DMS53 treated with DMSO at 0.1 percent for 48 hours (cell line): ENCODE data around the gene CAPN11.
A peak's percentile ranks its signal among the peaks of the same experiment; 100 is the strongest.
"Not testable (repeated sequence)": the region's sequence is repeated elsewhere in the genome, so short reads cannot be mapped to it uniquely, and the experiment has no call there.

Experiments used
- DNase-seq: peaks from one replicate; lab custom pipeline; 2025; ENCODE audit not compliant: unreplicated experiment; lab: John Stamatoyannopoulos, UW

The CAPN11 gene

DNA sequence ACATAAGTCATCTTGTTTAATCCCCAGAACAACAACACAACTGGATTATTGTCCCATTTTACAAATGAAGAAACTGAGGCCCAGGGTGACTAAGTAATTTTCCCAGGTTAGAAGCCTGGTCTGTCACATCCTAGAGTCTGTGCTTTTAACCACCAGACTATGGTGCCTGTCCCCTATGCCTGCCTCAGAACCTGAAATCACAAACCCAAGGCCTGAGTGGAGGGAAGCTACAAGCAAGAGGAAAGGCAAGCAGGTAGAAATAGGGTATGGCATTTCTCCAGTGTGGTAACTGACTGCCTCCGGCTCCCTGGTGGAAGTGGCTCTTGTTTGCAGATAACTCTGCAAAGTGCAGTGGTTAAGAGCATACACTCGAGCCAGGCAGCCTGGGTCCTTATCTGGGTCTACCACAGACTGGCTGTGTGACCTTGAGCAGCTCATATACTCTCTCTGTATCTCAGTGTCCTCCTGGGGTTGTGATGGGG, 28.7 kb upstream of the CAPN11 start:
- DNase-seq: no peak

DNA sequence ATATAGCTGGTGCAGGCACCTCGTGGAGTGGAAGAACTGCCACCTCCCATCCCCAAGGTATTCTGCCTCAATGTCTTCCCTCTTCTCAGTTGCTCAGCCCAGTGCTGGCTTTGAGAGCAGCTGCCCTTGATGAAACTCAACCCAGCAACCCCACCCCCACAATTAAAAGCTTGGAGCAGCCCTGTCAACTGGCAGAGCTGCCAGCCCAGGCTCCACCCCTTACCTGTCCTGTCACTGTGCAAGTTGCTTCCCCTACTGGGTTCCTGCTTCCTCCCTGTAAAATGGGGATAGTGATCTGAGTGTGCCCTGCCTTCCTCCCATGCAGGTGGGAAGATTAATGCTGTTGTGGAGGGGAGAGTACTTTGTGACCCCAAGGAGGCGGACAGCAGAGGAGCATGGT, 26.7 kb upstream of the CAPN11 start:
- DNase-seq: no peak

- DNase-seq: no peak
These were observed 26.1 kb upstream of the CAPN11 start for GRCh38 chr6:44132476-44132875.

GRCh38 chr6:44133003-44133931, 25.4 kb upstream of the CAPN11 start:
- peak; percentile 66 for DNase-seq

GRCh38 chr6:44133981-44134711, 24.5 kb upstream of the CAPN11 start:
- DNase-seq: no peak

GRCh38 chr6:44135173-44135758, 23.4 kb upstream of the CAPN11 start:
- DNase-seq: no peak

- DNase-seq: no peak
These were observed 22.7 kb upstream of the CAPN11 start for GRCh38 chr6:44135875-44136274.

- no peak for DNase-seq
These were observed 19.8 kb upstream of the CAPN11 start for GRCh38 chr6:44138717-44139350.

DNA sequence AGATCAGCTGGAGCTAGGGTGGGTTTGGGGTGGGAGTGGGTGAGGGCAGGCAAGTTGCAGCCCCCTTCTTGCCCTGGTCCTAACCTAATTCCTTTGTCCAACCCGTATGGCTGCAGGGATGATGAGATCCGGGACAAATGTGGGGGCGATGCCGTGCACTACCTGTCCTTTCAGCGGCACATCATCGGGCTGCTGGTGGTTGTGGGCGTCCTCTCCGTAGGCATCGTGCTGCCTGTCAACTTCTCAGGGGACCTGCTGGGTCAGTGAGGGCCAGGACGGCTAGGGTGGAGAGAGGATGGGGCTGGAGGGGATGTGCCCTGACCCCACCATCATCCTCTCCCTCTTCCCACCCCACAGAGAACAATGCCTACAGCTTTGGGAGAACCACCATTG, 19.3 kb upstream of the CAPN11 start:
- no peak for DNase-seq

GRCh38 chr6:44142835-44143234, 15.8 kb upstream of the CAPN11 start:
- DNase-seq: no peak

- no peak for DNase-seq
These were observed 14.9 kb upstream of the CAPN11 start for GRCh38 chr6:44143731-44144130.

DNA sequence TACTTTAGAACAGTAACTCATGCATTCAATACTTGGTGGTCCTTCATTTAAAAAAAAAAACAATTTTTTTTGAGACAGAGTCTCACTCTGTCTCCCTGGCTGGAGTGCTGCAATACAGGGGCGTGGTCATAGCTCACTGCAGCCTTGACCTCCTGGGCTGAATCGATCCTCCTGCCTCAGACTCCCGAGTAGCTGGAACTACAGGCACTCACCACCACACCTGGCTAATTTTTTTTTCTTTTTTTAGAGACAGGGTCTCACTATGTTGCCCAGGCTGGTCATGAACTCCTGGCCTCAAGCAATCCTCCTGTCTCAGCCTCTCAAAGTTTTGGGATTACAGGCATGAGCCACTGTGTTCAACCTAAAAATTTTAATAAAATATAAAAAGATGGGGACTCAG, 14.1 kb upstream of the CAPN11 start:
- DNase-seq: not testable (repeated sequence)

- DNase-seq: no peak
These were observed 12.8 kb upstream of the CAPN11 start for GRCh38 chr6:44145839-44146238.

- no peak for DNase-seq
These were observed 11.9 kb upstream of the CAPN11 start for GRCh38 chr6:44146685-44147084.

GRCh38 chr6:44147256-44147655, 11.4 kb upstream of the CAPN11 start:
- no peak for DNase-seq

DNA sequence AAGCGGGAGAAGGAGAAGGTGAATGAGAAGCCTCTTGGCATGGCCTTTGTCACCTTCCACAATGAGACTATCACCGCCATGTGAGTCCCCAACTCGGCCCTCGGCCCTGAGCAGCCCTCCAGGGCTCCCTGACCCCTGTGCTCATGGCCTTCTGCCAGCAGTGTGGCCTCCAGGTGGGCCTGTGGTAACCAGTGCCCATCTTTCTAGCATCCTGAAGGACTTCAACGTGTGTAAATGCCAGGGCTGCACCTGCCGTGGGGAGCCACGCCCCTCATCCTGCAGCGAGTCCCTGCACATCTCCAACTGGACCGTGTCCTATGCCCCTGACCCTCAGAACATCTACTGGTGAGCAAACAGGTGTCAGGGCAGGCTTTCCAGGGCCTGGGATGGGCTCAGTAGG, 10.3 kb upstream of the CAPN11 start:
- no peak for DNase-seq

GRCh38 chr6:44149369-44150012, 9.1 kb upstream of the CAPN11 start:
- no peak for DNase-seq

- no peak for DNase-seq
These were observed 8.2 kb upstream of the CAPN11 start for GRCh38 chr6:44150317-44150917.

GRCh38 chr6:44151348-44152108, 7.1 kb upstream of the CAPN11 start:
- peak; percentile 84 for DNase-seq

- no peak for DNase-seq
These were observed 6.5 kb upstream of the CAPN11 start for GRCh38 chr6:44152109-44152461.
